HepG2 (cell line): ENCODE measurements around the gene PKD2L1. TPM values are rescaled to one million over a fixed set of nuclear protein-coding genes. Genes with fewer than 3 reads are reported as not detected.

Source experiments
- ESRRA ChIP-seq: sonication (generic); formaldehyde crosslinking; IDR thresholded peaks from 2 replicates; pipeline ENCODE4 v1.5.1; 2020; ENCODE audit warnings: mild to moderate bottlenecking, low read depth, missing genetic modification reagents
- HBP1 ChIP-seq: IDR thresholded peaks from 2 replicates; pipeline ENCODE4 v1.6.1; 2016; ENCODE audit warnings: low read depth, control low read depth
- HCFC1 ChIP-seq: fragments of 150-350 bp; IDR thresholded peaks from 2 replicates; pipeline ENCODE4 v1.6.1; 2014; ENCODE audit warnings: low read depth, low read length
- MAF1 ChIP-seq: sonication (generic); formaldehyde crosslinking; IDR thresholded peaks from 2 replicates; pipeline ENCODE4 v1.5.0; 2020; ENCODE audit warnings: missing genetic modification reagents, borderline replicate concordance
- NFRKB ChIP-seq: fragments of 450-650 bp; IDR thresholded peaks from 2 replicates; pipeline ENCODE4 v1.6.1; 2017
- REST ChIP-seq, 2 experiments: IDR thresholded peaks; 2 replicates each; pipeline ENCODE4 v1.6.1; 2011 to 2012; ENCODE audit warnings: low read length in 2 of 2, borderline replicate concordance in 1 of 2, low read depth in 1 of 2, mild to moderate bottlenecking in 1 of 2, moderate library complexity in 1 of 2
- ZBTB21 ChIP-seq: sonication (generic); formaldehyde crosslinking; IDR thresholded peaks from 2 replicates; pipeline ENCODE4 v1.4.0; 2020; ENCODE audit warnings: missing genetic modification reagents
- ZBTB33 ChIP-seq: sonication (generic); formaldehyde crosslinking; IDR thresholded peaks from 2 replicates; pipeline ENCODE4 v1.4.0; 2020; ENCODE audit warnings: missing genetic modification reagents
- ZBTB34 ChIP-seq: sonication (generic); formaldehyde crosslinking; IDR thresholded peaks from 2 replicates; pipeline ENCODE4 v1.8.0; 2022; ENCODE audit warnings: mild to moderate bottlenecking, missing genetic modification reagents
- ZBTB38 ChIP-seq: sonication (generic); formaldehyde crosslinking; IDR thresholded peaks from 2 replicates; pipeline ENCODE4 v1.5.1; 2020; ENCODE audit warnings: mild to moderate bottlenecking, missing genetic modification reagents
- ZMYM4 ChIP-seq: sonication (generic); formaldehyde crosslinking; IDR thresholded peaks from 2 replicates; pipeline ENCODE4 v1.8.1; 2023; ENCODE audit warnings: mild to moderate bottlenecking, missing genetic modification reagents
- ZNF142 ChIP-seq: sonication (generic); formaldehyde crosslinking; IDR thresholded peaks from 2 replicates; pipeline ENCODE4 v1.4.0; 2020; ENCODE audit warnings: missing genetic modification reagents
- ZNF441 ChIP-seq: sonication (generic); formaldehyde crosslinking; IDR thresholded peaks from 2 replicates; pipeline ENCODE4 v1.7.0; 2021; ENCODE audit warnings: missing genetic modification reagents, borderline replicate concordance
- ZNF547 ChIP-seq: sonication (generic); formaldehyde crosslinking; IDR thresholded peaks from 2 replicates; pipeline ENCODE4 v1.5.1; 2020; ENCODE audit warnings: mild to moderate bottlenecking, missing genetic modification reagents
- polyA plus RNA-seq, 8 experiments: library from polyadenylated mRNA; depleted of rRNA in 3 of 8; stranded (reverse) in 7 of 8; unstranded in 1 of 8; fragments of >200 nt; fragmentation: Illumina TruSeq in 4 of 8; extraction: Trizol in 4 of 8; gene quantifications; 2 replicates each; pipeline versions ENCODE4 v1.2.1 to v1.2.3, GENCODE V29; 2011 to 2016; ENCODE audit warnings: low read depth in 4 of 8, missing spikeins in 1 of 8, mixed read lengths in 1 of 8; ENCODE audit not compliant: insufficient read depth in 1 of 8
- total RNA-seq, 5 experiments: library from RNA; depleted of rRNA; stranded (reverse); fragments of >200 nt; fragmentation: Illumina TruSeq; extraction: Trizol; gene quantifications; 2 replicates each; pipeline ENCODE4 v1.2.3, GENCODE V29; 2016; ENCODE audit warnings: low read depth in 1 of 5

Gene PKD2L1
- total and polyA plus RNA-seq, 2 of the 13 experiments (the other 11 are each of a cell fraction or from before 2014, with no cell fraction given): 0.07 to 0.15 TPM

- TF ChIP-seq REST (IDR thresholded peaks at IDR 0.05; ENCODE audit: borderline replicate concordance in 1 of 2, low read depth in 1 of 2, low read length in 2 of 2) (no peak), ZBTB21 (CRISPR knock-in tag) (no peak), HCFC1 (no peak), ZBTB34 (CRISPR knock-in tag) (no peak), ZNF142 (CRISPR knock-in tag) (no peak), ZMYM4 (CRISPR knock-in tag) (peak; percentile 67), ZNF547 (CRISPR knock-in tag) (no peak), ZBTB33 (CRISPR knock-in tag) (no peak), NFRKB (no peak), HBP1 (CRISPR knock-in tag) (no peak), ZBTB38 (CRISPR knock-in tag) (no peak), ESRRA (CRISPR knock-in tag) (no peak), MAF1 (CRISPR knock-in tag) (no peak), ZNF441 (CRISPR knock-in tag) (no peak; the same call in 1 of the 2 replicates)
These were observed 11.2 kb upstream of the PKD2L1 start (continued) for GRCh38 chr10:100340948-100341847.
